Measurements from ENCODE around the gene SPTBN4.
"Not testable (repeated sequence)": the region's sequence is repeated elsewhere in the genome, so short reads cannot be mapped to it uniquely, and the experiment has no call there.

The SPTBN4 gene

GRCh38 chr19:40517248-40517647 is 50.4 kb downstream of the SPTBN4 start:
- no peaks in the 10 kb centered on the region for H3K79me2 ChIP-seq (ENCODE audit: insufficient read depth, low read length)
- H2AFZ ChIP-seq (ENCODE audit: low read length) = no peak overlapping the region
- no peaks in the 10 kb centered on the region for H3K36me3 ChIP-seq (ENCODE audit: insufficient read depth, low read length)
- no peaks in the 10 kb centered on the region for H4K20me1 ChIP-seq (ENCODE audit: insufficient read depth, low read length, poor library complexity, severe bottlenecking)
- TF ChIP-seq CTCF (conservative IDR thresholded peaks at IDR 0.05; ENCODE audit: low read length) (no peak), EZH2phosphoT487 (IDR thresholded peaks at IDR 0.05; ENCODE audit: borderline replicate concordance) (no peak)
- H3K9me2 ChIP-seq (replicated peaks; ENCODE audit: low read depth, low read length) = no peaks in the 10 kb centered on the region
- H3F3A ChIP-seq (ENCODE audit: low read depth) = no peaks in the 10 kb centered on the region
- no peak overlapping the region for H3K9ac ChIP-seq (ENCODE audit: low read depth, low read length, poor library complexity, severe bottlenecking)
- H3K4me3 ChIP-seq (ENCODE audit: low read length, poor library complexity, severe bottlenecking) = no peak overlapping the region
- no peaks in the 10 kb centered on the region for H3K9me3 ChIP-seq (ENCODE audit: insufficient read depth, low read depth, low read length)
- no peaks in the 10 kb centered on the region for H3K4me1 ChIP-seq (ENCODE audit: insufficient read depth, low read length, poor library complexity, severe bottlenecking)
- H3K4me2 ChIP-seq (ENCODE audit: low read depth, low read length, poor library complexity, severe bottlenecking) = no peak overlapping the region
- H3K27me3 ChIP-seq (ENCODE audit: insufficient read depth, low read length, poor library complexity, severe bottlenecking) = no peaks in the 10 kb centered on the region

GRCh38 chr19:40519352-40520322 is 52.8 kb downstream of the SPTBN4 start:
- no peak for TF ChIP-seq EZH2phosphoT487 (IDR thresholded peaks at IDR 0.05; ENCODE audit: borderline replicate concordance)
- TF ChIP-seq CTCF (conservative IDR thresholded peaks at IDR 0.05; ENCODE audit: low read length) = no peak
- H4K20me1 ChIP-seq (ENCODE audit: insufficient read depth, low read length, poor library complexity, severe bottlenecking) = no peaks in the 10 kb centered on the region
- no peaks in the 10 kb centered on the region for H3K79me2 ChIP-seq (ENCODE audit: insufficient read depth, low read length)
- no peaks in the 10 kb centered on the region for H3K36me3 ChIP-seq (ENCODE audit: insufficient read depth, low read length)
- H3K4me2 ChIP-seq (ENCODE audit: low read depth, low read length, poor library complexity, severe bottlenecking) = no peak overlapping the region
- H3K4me1 ChIP-seq (ENCODE audit: insufficient read depth, low read length, poor library complexity, severe bottlenecking) = peaks cover 2% of the 10 kb centered on the region
- no peaks in the 10 kb centered on the region for H3K9me2 ChIP-seq (replicated peaks; ENCODE audit: low read depth, low read length)
- H2AFZ ChIP-seq (ENCODE audit: low read length) = no peak overlapping the region
- H3K4me3 ChIP-seq (ENCODE audit: low read length, poor library complexity, severe bottlenecking) = no peak overlapping the region
- no peaks in the 10 kb centered on the region for H3K27me3 ChIP-seq (ENCODE audit: insufficient read depth, low read length, poor library complexity, severe bottlenecking)
- no peaks in the 10 kb centered on the region for H3K9me3 ChIP-seq (ENCODE audit: insufficient read depth, low read depth, low read length)
- no peaks in the 10 kb centered on the region for H3F3A ChIP-seq (ENCODE audit: low read depth)
- H3K9ac ChIP-seq (ENCODE audit: low read depth, low read length, poor library complexity, severe bottlenecking) = no peak overlapping the region

GRCh38 chr19:40521276-40521675 is 54.5 kb downstream of the SPTBN4 start:
- no peaks in the 10 kb centered on the region for H3K9me2 ChIP-seq (replicated peaks; ENCODE audit: low read depth, low read length)

GRCh38 chr19:40521900-40522299 is 55.1 kb downstream of the SPTBN4 start:
- H3K9me2 ChIP-seq (replicated peaks; ENCODE audit: low read depth, low read length); H3K4me1 ChIP-seq (ENCODE audit: insufficient read depth, low read length, poor library complexity, severe bottlenecking); H3K79me2 ChIP-seq (ENCODE audit: insufficient read depth, low read length); H3K4me2 ChIP-seq (ENCODE audit: low read depth, low read length, poor library complexity, severe bottlenecking); H2AFZ ChIP-seq (ENCODE audit: low read length); H4K20me1 ChIP-seq (ENCODE audit: insufficient read depth, low read length, poor library complexity, severe bottlenecking); H3K27me3 ChIP-seq (ENCODE audit: insufficient read depth, low read length, poor library complexity, severe bottlenecking); H3K4me3 ChIP-seq (ENCODE audit: low read length, poor library complexity, severe bottlenecking); H3K9ac ChIP-seq (ENCODE audit: low read depth, low read length, poor library complexity, severe bottlenecking); H3K9me3 ChIP-seq (ENCODE audit: insufficient read depth, low read depth, low read length); H3F3A ChIP-seq (ENCODE audit: low read depth); H3K36me3 ChIP-seq (ENCODE audit: insufficient read depth, low read length): not testable (repeated sequence)

More at GRCh38 chr19:40521276-40521675, 54.5 kb downstream of the SPTBN4 start:
- H3K9ac ChIP-seq (ENCODE audit: low read depth, low read length, poor library complexity, severe bottlenecking) = no peak overlapping the region
- no peaks in the 10 kb centered on the region for H3K79me2 ChIP-seq (ENCODE audit: insufficient read depth, low read length)
- no peak overlapping the region for H2AFZ ChIP-seq (ENCODE audit: low read length)
- H3K4me3 ChIP-seq (ENCODE audit: low read length, poor library complexity, severe bottlenecking) = no peak overlapping the region
- H3F3A ChIP-seq (ENCODE audit: low read depth) = no peaks in the 10 kb centered on the region
- H3K9me3 ChIP-seq (ENCODE audit: insufficient read depth, low read depth, low read length) = no peaks in the 10 kb centered on the region
- no peak overlapping the region for H3K4me2 ChIP-seq (ENCODE audit: low read depth, low read length, poor library complexity, severe bottlenecking)
- no peaks in the 10 kb centered on the region for H3K36me3 ChIP-seq (ENCODE audit: insufficient read depth, low read length)
- TF ChIP-seq EZH2phosphoT487 (IDR thresholded peaks at IDR 0.05; ENCODE audit: borderline replicate concordance) (no peak), CTCF (conservative IDR thresholded peaks at IDR 0.05; ENCODE audit: low read length) (peak; percentile 47)
- no peaks in the 10 kb centered on the region for H4K20me1 ChIP-seq (ENCODE audit: insufficient read depth, low read length, poor library complexity, severe bottlenecking)
- H3K4me1 ChIP-seq (ENCODE audit: insufficient read depth, low read length, poor library complexity, severe bottlenecking) = peaks cover 2% of the 10 kb centered on the region
- no peaks in the 10 kb centered on the region for H3K27me3 ChIP-seq (ENCODE audit: insufficient read depth, low read length, poor library complexity, severe bottlenecking)

Measured in Loucy (cell line).